ENCODE data around the gene BCL11A. TPM values are rescaled to one million over a fixed set of nuclear protein-coding genes. Genes with fewer than 3 reads are reported as not detected.

BCL11A gene
- total RNA-seq, 1 donor from 2014 or later: 4.4 TPM

- DNase-seq (ENCODE audit: low read depth): no peak
- TF ChIP-seq CTCF (conservative IDR thresholded peaks at IDR 0.05; ENCODE audit: low read depth, low read length): no peak
- no peak overlapping the region for H3K4me3 ChIP-seq (ENCODE audit: low read depth, low read length)
These were observed 47.6 kb downstream of the BCL11A start for GRCh38 chr2:60505880-60506260.

GRCh38 chr2:60505240-60505879 is 48.1 kb downstream of the BCL11A start:
- H3K4me3 ChIP-seq (ENCODE audit: low read depth, low read length): no peak overlapping the region
- no peak for TF ChIP-seq CTCF (conservative IDR thresholded peaks at IDR 0.05; ENCODE audit: low read depth, low read length)
- DNase-seq (ENCODE audit: low read depth): no peak

GRCh38 chr2:60504049-60504448 is 49.4 kb downstream of the BCL11A start:
- DNase-seq (ENCODE audit: low read depth): no peak
- TF ChIP-seq CTCF (conservative IDR thresholded peaks at IDR 0.05; ENCODE audit: low read depth, low read length): peak; percentile 24
- no peak overlapping the region for H3K4me3 ChIP-seq (ENCODE audit: low read depth, low read length)

- H3K4me3 ChIP-seq (ENCODE audit: low read depth, low read length): no peak overlapping the region
- no peak for TF ChIP-seq CTCF (conservative IDR thresholded peaks at IDR 0.05; ENCODE audit: low read depth, low read length)
- DNase-seq (ENCODE audit: low read depth): no peak
These were observed 51.3 kb downstream of the BCL11A start for GRCh38 chr2:60502144-60502543.

GRCh38 chr2:60500861-60501260 is 52.6 kb downstream of the BCL11A start:
- H3K4me3 ChIP-seq (ENCODE audit: low read depth, low read length): no peak overlapping the region
- TF ChIP-seq CTCF (conservative IDR thresholded peaks at IDR 0.05; ENCODE audit: low read depth, low read length): no peak
- DNase-seq (ENCODE audit: low read depth): no peak

- no peak for TF ChIP-seq CTCF (conservative IDR thresholded peaks at IDR 0.05; ENCODE audit: low read depth, low read length)
- no peak overlapping the region for H3K4me3 ChIP-seq (ENCODE audit: low read depth, low read length)
- DNase-seq (ENCODE audit: low read depth): no peak
These were observed 53.7 kb downstream of the BCL11A start for GRCh38 chr2:60499651-60500265.

All from epithelial cell of proximal tubule (primary cell).